HG03575 (cell line): ENCODE data around the gene RBPJL.

Experiments used
- ATAC-seq: cut with Tn5 transposase; IDR thresholded peaks from one replicate; pipeline ENCODE4 v1.9.1; 2021; ENCODE audit not compliant: unreplicated experiment, insufficient number of reproducible peaks, low FRiP score; ENCODE audit errors: extremely low read depth

RBPJL gene

GRCh38 chr20:45338121-45339030, 31.7 kb downstream of the RBPJL start:
- no peak for ATAC-seq

GRCh38 chr20:45339084-45339483, 32.4 kb downstream of the RBPJL start:
- no peak for ATAC-seq

GRCh38 chr20:45339799-45340198, 33.2 kb downstream of the RBPJL start:
- ATAC-seq, result no peak

GRCh38 chr20:45340236-45340847, 33.7 kb downstream of the RBPJL start:
- no peak for ATAC-seq

- no peak for ATAC-seq
Observed at GRCh38 chr20:45340951-45341350, 34.3 kb downstream of the RBPJL start.

- ATAC-seq, result no peak
Observed at GRCh38 chr20:45341579-45341938, 34.9 kb downstream of the RBPJL start.

GRCh38 chr20:45341939-45342854, 35.6 kb downstream of the RBPJL start:
- no peak for ATAC-seq

- no peak for ATAC-seq
Observed at GRCh38 chr20:45342855-45343531, 36.4 kb downstream of the RBPJL start.

GRCh38 chr20:45343532-45344167, 37.0 kb downstream of the RBPJL start:
- ATAC-seq, result no peak

- no peak for ATAC-seq
Observed at GRCh38 chr20:45344168-45344860, 37.7 kb downstream of the RBPJL start.

GRCh38 chr20:45345104-45345936, 38.7 kb downstream of the RBPJL start:
- ATAC-seq, result no peak

GRCh38 chr20:45346291-45346718, 39.7 kb downstream of the RBPJL start:
- ATAC-seq, result no peak

GRCh38 chr20:45346851-45347250, 40.2 kb downstream of the RBPJL start:
- no peak for ATAC-seq

GRCh38 chr20:45347297-45347935, 40.8 kb downstream of the RBPJL start:
- no peak for ATAC-seq

GRCh38 chr20:45347936-45348778, 41.5 kb downstream of the RBPJL start, which contains the start of gene SDC4:
Gene SDC4 (minus strand): TSS chr20:45348424. CDS start chr20:45348384, 40 bp downstream.
- ATAC-seq, result no peak

- no peak for ATAC-seq
Observed at GRCh38 chr20:45350217-45350616, 43.6 kb downstream of the RBPJL start.
